ENCODE results near the gene HPSE2. TPM values are rescaled to one million over a fixed set of nuclear protein-coding genes. Genes with fewer than 3 reads are reported as not detected.

The HPSE2 gene
- total RNA-seq, 1 donor from 2014 or later = not detected

GRCh38 chr10:98624963-98625362, 610.7 kb downstream of the HPSE2 start:
- DNase-seq (ENCODE audit: low read depth) = no peak

DNA sequence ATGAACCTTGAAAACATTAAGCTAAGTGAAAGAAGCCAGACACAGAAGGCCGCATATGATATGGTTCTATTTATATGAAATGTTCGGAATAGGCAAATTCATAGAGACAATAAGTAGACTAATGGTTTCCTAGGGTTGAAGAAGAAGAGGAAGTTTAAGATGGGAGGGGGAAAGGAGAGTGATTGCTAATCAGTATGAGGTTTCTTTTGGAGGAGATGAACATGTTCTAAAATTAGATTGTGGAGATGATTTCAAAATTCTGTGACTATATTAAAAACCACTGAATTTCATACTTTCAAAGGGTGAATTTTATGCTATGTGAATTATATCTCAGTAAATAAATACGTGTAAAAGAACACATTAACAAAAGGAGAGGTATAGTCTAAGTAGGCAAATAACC, 612.5 kb downstream of the HPSE2 start:
- DNase-seq (ENCODE audit: low read depth) = no peak

DNA sequence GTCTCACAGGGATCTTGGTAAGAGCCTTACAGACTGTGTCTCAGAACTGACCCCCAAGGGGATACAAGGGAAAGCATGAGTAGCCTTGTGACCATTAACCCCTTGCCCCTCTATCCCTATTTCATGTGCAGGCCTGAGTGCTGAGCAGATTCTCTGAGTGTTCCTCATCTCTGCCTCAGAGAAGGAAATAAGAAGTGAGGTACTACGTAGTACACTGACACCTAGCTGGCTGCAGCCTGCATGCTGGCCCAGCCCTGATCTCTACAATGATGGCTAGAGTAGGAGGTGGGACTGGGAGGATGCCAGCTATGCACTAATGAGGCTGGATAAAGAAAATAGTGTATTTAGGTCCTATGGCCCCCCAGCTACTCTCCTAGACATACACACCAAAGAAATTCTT, 614.0 kb downstream of the HPSE2 start:
- no peak for DNase-seq (ENCODE audit: low read depth)

GRCh38 chr10:98620503-98620902, 615.1 kb downstream of the HPSE2 start:
- no peak for DNase-seq (ENCODE audit: low read depth)

- no peak for DNase-seq (ENCODE audit: low read depth)
Measured at GRCh38 chr10:98619446-98619845, 616.2 kb downstream of the HPSE2 start.

DNA sequence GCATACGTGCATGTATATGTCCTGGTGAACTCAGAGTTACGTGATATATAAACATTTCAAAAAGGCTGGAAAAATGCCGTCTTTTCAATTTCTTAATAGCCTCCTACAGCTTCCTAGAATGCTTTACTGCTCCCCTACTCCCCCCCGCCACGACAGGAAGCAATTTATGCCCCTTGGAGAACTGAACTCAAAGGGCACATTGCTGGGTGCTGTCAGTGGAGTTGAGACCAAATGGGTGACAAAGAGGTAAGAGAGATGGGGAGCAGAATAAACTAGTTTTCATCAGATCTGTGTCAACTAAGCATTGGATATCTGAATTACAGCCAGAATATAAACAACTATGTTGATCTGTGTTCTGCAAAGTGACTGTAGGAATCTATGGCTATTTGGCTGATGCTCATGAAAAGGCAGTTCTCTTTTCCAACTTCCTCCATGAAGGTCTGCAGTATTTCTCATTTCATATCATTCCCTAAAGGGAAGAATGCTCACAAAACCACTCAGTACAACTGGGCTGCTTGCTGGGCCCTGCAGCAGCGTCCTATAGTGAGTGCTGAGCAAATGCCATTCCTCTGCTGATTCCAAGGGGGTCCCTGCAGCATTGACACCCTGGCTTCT, 617.6 kb downstream of the HPSE2 start:
- no peak for DNase-seq (ENCODE audit: low read depth)

GRCh38 chr10:98613446-98613845, 622.2 kb downstream of the HPSE2 start:
- DNase-seq (ENCODE audit: low read depth) = no peak

DNA sequence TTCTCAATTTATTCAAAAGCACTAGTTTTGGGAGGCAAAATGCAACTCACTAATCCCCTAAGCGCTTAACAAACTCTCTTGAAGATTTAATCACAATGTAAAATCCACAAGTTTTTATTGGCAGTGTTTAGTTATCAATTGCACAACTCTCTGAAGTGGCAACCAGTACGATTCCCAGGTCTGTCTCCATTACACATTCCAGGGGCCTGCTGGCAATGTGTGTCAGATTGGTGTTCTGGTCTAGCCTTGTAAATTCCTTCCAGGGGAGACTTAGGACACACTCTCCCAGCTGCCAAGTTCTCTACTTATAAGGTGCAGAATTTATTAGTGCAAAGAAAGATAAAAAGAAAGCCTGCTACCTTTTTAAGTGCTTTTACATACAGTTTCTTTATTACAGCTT, 624.2 kb downstream of the HPSE2 start:
- DNase-seq (ENCODE audit: low read depth) = no peak

DNA sequence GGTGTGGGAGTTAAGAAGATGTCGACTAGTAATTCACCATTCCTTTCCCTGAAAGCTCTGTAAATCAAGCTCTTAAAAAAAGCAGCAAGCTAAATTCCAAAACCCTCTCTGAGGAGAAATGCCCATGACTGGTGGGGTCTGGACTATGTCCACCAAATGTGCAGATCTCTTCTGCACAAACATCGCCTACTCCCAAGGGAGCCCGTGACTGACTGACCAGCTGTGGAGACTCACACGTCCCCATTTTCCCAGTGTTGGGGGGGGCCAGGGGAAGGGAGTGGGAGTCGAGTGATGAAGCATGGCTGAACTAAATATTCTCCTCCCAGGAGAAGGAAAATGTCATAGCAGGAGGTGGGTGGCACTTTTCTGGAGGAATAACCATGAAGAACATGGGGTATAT, 624.8 kb downstream of the HPSE2 start:
- DNase-seq (ENCODE audit: low read depth) = no peak

DNA sequence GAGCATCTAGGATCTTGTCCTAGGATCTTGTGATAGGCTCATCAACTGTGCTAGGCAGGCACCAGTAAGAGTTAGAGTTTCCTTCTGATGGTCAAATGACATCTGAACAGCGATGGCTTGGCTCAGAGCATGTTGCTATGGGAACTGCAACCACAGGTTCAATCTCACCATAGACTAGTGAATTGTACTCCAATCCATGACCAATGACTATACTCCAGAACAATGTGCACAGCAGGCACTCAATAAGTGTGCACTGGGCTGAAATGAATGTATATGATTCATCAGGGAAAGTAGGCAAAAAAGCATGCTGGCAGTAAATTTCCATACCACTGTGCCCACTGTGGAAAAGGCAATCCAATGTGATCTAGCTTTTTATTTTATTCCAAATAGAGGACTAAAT, 625.4 kb downstream of the HPSE2 start:
- no peak for DNase-seq (ENCODE audit: low read depth)

DNA sequence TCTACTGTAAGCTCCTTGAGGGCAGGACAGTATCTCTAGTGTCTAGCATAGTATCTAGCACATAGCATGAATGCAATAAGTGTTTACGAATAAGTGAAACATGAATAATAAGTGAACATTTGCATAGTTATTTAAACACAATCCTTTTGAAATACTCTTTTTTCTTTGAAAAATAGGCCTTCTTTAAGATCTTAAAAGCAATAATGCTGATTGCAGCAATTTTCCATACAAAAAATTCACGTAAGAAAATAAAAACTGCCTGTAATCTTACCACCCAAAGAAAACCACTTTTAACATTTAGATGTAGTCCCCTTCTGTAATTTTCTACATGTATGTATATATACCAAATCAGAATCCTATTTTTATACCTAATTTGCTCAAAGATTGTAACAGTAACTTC, 626.4 kb downstream of the HPSE2 start:
- DNase-seq (ENCODE audit: low read depth) = no peak

DNA sequence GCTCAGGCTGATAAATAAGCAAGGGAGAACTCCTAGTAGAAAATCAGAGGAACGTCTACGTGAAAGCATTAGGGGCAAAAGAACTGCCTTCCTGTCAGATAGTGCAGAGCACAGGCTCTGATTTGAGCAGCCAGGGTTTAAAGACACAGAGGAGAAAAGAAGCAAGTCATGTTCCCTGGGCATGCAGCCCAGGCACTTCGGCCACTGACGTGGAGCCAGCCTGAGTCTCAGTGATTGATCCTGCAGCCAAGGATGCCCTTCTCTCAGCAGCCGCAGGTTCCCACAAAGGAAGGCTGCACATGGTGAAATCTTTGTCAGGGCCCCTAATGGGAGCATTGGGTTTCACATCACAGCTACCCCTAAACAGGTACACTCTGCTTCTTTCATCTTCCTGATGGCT, 627.2 kb downstream of the HPSE2 start:
- no peak for DNase-seq (ENCODE audit: low read depth)

- no peak for DNase-seq (ENCODE audit: low read depth)
Measured at GRCh38 chr10:98602224-98602623, 633.4 kb downstream of the HPSE2 start.

DNA sequence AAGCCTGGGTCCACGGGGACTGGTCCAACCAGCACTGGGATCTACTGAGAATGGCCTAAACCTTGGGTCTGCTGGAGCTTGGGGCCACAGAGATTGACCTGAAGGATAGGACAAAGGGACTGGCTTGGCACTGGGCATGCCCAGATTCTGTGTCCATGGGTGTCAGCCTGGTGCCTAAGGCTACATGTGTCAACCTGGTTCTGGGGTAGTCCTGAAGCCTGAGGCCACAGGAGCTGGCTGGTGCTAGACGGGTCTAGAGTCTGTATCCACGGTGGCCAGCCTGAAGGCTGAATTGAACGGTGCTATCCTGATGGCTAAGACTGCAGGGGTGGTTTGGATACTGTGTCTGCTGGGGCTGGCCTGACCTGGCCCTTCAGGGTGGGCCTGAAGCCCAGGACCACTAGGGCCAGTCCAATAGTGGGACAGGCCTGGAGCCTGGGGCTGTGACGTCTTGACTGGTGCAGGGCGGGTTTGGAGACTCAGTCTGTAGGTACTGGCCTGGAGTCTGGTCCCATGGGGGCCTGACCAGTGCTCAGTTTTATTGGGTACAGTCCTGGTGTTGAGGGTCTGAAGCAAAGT, 636.5 kb downstream of the HPSE2 start:
- no peak for DNase-seq (ENCODE audit: low read depth)

DNA sequence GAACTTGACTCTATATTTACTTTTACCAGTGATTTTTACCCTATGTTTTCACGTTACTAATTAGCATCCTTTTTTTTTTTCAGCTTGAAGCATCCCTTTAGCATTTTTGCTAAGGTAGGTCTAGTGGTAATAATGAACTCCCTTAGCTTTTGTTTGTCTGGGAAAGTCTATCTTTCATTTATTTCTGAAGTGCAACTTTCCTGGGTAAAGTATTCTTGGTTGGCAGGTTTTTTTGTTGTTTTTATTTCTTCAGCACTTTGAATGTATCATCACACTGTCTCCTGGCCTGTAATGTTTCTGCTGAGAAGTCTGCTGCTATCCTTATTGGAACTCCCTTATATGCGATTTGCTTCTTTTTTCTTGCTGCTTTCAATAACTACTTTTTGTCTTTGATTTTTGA, 639.2 kb downstream of the HPSE2 start:
- no peak for DNase-seq (ENCODE audit: low read depth)

DNA sequence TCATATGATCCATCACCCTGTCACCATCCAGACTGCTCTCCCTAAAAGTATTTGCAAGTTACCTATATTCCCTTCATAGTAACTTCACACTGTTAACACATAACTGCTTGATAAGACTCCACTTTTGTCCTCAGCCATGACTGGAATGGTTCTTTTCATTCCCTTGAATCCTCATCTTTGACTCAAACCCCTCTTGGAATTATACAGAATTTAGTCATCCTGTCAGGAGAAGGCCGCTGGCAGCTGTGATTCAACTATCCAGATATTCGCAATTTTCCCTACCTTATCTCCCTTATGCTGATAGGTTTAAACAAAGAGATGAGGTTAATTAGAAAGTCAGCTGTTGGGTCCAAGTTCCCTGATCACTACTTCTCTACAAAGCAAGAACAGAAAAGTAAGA, 646.0 kb downstream of the HPSE2 start:
- no peak for DNase-seq (ENCODE audit: low read depth)

GRCh38 chr10:98589007-98589406, 646.6 kb downstream of the HPSE2 start:
- DNase-seq (ENCODE audit: low read depth) = no peak

DNA sequence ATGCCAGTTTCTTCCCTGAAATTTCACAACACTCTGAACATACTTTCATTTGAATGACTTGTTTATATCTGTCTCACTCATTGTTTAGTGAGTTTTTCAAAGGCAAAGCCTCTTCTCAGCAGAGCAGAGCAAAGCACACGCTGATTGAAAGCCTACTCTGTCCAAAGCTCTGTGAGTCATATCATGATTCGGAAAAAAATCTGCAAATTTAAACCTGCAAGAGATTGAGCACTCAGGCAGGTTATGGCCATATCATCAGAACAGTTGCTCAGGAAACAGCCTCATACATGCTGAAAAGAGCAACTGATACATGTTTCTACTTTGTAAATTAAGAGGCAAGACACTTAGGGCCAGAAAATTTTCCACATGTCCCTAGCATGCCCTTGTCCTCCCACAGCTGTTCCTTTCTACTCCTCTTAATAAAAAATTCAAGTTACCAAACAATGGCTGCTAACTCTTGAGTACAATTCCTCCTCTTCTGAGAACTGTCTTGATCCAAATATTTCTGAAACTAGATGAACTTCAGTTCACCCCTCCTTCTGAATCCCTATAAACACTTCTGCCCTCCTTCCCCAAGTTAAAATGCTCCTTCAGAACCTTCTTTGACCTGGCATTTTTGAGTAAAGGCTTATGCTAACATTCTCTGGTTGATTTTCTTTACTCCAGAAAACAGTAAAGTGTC, 648.4 kb downstream of the HPSE2 start:
- no peak for DNase-seq (ENCODE audit: low read depth)

GRCh38 chr10:98586096-98586495, 649.6 kb downstream of the HPSE2 start:
- no peak for DNase-seq (ENCODE audit: low read depth)

- DNase-seq (ENCODE audit: low read depth) = no peak
Measured at GRCh38 chr10:98582363-98582762, 653.3 kb downstream of the HPSE2 start.

DNA sequence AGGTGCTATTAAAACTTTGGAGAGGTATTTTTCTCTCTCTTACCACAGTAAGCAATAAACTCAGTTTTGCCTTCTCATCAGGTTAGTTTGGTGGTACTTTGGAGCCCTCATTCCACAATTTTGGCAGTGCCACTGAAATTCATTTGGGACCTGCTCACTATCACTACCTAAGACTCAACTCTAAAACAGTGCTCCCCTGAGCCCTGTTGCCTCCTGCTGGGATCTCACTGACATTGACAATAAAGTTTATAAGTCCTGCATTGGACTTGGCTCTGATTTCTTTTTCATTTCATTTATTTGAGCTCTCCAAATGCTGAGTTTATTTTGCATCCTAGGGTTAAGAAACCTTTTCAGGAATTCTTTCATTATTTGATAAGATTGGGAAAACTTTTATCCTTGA, 658.1 kb downstream of the HPSE2 start:
- no peak for DNase-seq (ENCODE audit: low read depth)

DNA sequence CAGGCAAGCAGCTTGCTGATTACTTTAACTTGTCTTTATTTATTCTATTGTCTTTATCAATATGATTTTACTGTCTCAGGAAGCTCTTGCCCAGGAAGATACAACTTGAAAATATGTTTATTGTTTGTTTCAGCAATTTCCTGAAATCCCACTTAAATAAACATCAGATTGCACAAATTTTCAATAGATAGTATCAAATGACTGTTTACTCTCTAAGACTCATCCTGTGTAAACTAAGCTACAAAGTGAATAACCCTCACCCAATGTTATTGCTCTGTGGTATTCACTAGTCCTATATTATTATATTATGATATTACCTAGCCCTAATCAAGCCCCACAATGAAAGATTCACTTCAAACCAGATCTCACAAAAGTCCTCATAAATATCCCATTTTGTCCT, 658.5 kb downstream of the HPSE2 start:
- no peak for DNase-seq (ENCODE audit: low read depth)

DNA sequence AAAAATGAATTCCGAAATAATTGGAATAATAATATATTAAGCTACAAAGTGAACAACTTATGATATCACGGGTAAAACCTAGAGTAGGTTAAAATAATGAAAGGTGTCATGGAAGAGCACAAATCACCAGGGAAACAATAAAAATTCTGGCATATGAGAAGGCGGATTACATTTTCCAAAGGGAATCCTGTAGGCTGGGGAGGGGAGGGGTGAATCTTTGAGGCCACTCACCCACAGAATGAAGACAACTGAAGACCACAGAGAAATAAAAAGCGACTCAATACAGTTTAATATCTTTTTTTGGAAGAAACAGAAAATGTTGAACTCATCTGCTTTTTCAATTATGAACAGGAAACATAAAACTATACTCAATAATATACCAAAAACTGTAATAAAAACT, 659.6 kb downstream of the HPSE2 start:
- DNase-seq (ENCODE audit: low read depth) = no peak
